HepG2 (cell line): ENCODE measurements around the gene OR2T27. TPM values are rescaled to one million over a fixed set of nuclear protein-coding genes. Genes with fewer than 3 reads are reported as not detected.

Experiments
- ATAC-seq: fragments of 200-7000 bp; cut with Tn5 transposase; 3 replicates; pipeline ENCODE4 v1.9.1; 2020; ENCODE audit warnings: mild to moderate bottlenecking, moderate library complexity
- BruUV-seq: library from RNA; stranded (reverse); fragments of 400-500 nt; replicated peaks from 2 replicates; lab custom pipeline; 2021; lab: Mats Ljungman, UMichigan
- CTCF ChIA-PET: fragments of 300-600 bp; formaldehyde crosslinking; extraction: SDS; loops from one replicate; lab custom pipeline; 2021; ENCODE audit warnings: low total read pairs, inconsistent platforms, low intra/inter-chr PET ratio; lab: Yijun Ruan, JAX
- POLR2A ChIA-PET: fragments of 350-600 bp; sonication (Branson Sonifier 250); formaldehyde crosslinking; loops from one replicate; lab custom pipeline; 2020; ENCODE audit warnings: antibody characterized with exemption, inconsistent platforms; lab: Yijun Ruan, JAX
- DNase-seq: peaks from one replicate; pipeline ENCODE4 v3.0.0-alpha.2; 2015; ENCODE audit warnings: low spot score
- FAIRE-seq: peaks from 3 replicates; lab custom pipeline; 2011; peaks lifted over from hg19 to GRCh38; lab: Jason Lieb, UNC
- H2AFZ ChIP-seq: one replicate; pipeline ENCODE4 v1.6.1; 2011; ENCODE audit warnings: low read length, inconsistent platforms
- H3K27ac ChIP-seq: fragments of 300-600 bp; 3 replicates; pipeline ENCODE4 v1.8.0; 2011; ENCODE audit warnings: mixed run types, mild to moderate bottlenecking, mixed read lengths, low read length, inconsistent platforms; ENCODE audit not compliant: insufficient read depth; ENCODE audit errors: extremely low read length
- H3K27me3 ChIP-seq, 2 experiments: fragments of 200-600 bp in 1 of 2; 2 replicates in 1 of 2; 3 replicates in 1 of 2; pipeline versions ENCODE4 v1.6.0 to v1.8.0; 2011; ENCODE audit warnings: low read length in 2 of 2, mild to moderate bottlenecking in 2 of 2, moderate library complexity in 2 of 2, inconsistent platforms in 1 of 2; ENCODE audit not compliant: insufficient read depth in 2 of 2, control insufficient read depth in 1 of 2
- H3K36me3 ChIP-seq, 2 experiments: fragments of 200-600 bp in 1 of 2; replicated peaks in 1 of 2; 2 replicates in 1 of 2; 3 replicates in 1 of 2; pipeline versions ENCODE4 v1.5.1 to v1.8.0; 2011; ENCODE audit warnings: low read length in 2 of 2, inconsistent platforms in 1 of 2; ENCODE audit not compliant: insufficient read depth in 2 of 2, control insufficient read depth in 1 of 2
- H3K4me1 ChIP-seq: 2 replicates; pipeline ENCODE4 v1.5.1; 2012; ENCODE audit warnings: low read length, inconsistent platforms; ENCODE audit not compliant: insufficient read depth
- H3K4me2 ChIP-seq: 2 replicates; pipeline ENCODE4 v1.6.0; 2011; ENCODE audit warnings: low read depth, low read length, inconsistent platforms
- H3K4me3 ChIP-seq, 3 experiments: fragments of 200-600 bp in 1 of 3; sonication (generic), shearing (Covaris generic) in 1 of 3; replicated peaks in 1 of 3; 2 replicates each; pipeline ENCODE4 v1.5.1; 2011 to 2016; ENCODE audit warnings: low read length in 3 of 3, inconsistent platforms in 2 of 3, low read depth in 2 of 3, mild to moderate bottlenecking in 2 of 3, control low read depth in 1 of 3, mixed read lengths in 1 of 3; ENCODE audit not compliant: insufficient read depth in 1 of 3
- H3K79me2 ChIP-seq: one replicate; pipeline ENCODE4 v1.6.1; 2011; ENCODE audit warnings: low read length, inconsistent platforms; ENCODE audit not compliant: insufficient read depth
- H3K9ac ChIP-seq: 2 replicates; pipeline ENCODE4 v1.6.0; 2011; ENCODE audit warnings: mild to moderate bottlenecking, low read depth, low read length, inconsistent platforms; ENCODE audit not compliant: insufficient read depth
- H3K9me3 ChIP-seq: 2 replicates; pipeline ENCODE4 v1.5.1; 2012; ENCODE audit warnings: mild to moderate bottlenecking, low read length
- H4K20me1 ChIP-seq: 2 replicates; pipeline ENCODE4 v1.6.0; 2011; ENCODE audit warnings: inconsistent platforms, mild to moderate bottlenecking, low read length, moderate library complexity; ENCODE audit not compliant: insufficient read depth
- ERF ChIP-seq: IDR thresholded peaks from 2 replicates; pipeline ENCODE4 v1.6.1; 2018; ENCODE audit warnings: missing biosample characterization, missing genetic modification reagents
- HNF4A ChIP-seq: sonication (generic); formaldehyde crosslinking; IDR thresholded peaks from 2 replicates; pipeline ENCODE4 v1.4.0; 2020; ENCODE audit warnings: missing genetic modification reagents
- MAFF ChIP-seq: IDR thresholded peaks from 2 replicates; pipeline ENCODE4 v1.6.1; 2011; ENCODE audit warnings: low read depth, low read length, improper control_type of control experiment
- MAFK ChIP-seq, 2 experiments: IDR thresholded peaks in 1 of 2; conservative IDR thresholded peaks in 1 of 2; 2 replicates each; pipeline ENCODE4 v1.6.1; 2011; ENCODE audit warnings: improper control_type of control experiment in 2 of 2, low read length in 2 of 2
- SAP130 ChIP-seq: IDR thresholded peaks from 2 replicates; pipeline ENCODE4 v1.6.1; 2016; ENCODE audit warnings: low read depth
- ZHX1 ChIP-seq: sonication (generic); formaldehyde crosslinking; IDR thresholded peaks from 2 replicates; pipeline ENCODE4 v1.8.1; 2022; ENCODE audit warnings: low read depth, mild to moderate bottlenecking, missing genetic modification reagents
- ZNF260 ChIP-seq: sonication (generic); formaldehyde crosslinking; IDR thresholded peaks from 2 replicates; pipeline ENCODE4 v1.4.0; 2020; ENCODE audit warnings: missing genetic modification reagents, low read depth, mild to moderate bottlenecking, borderline replicate concordance
- ZNF367 ChIP-seq: sonication (generic); formaldehyde crosslinking; IDR thresholded peaks from 2 replicates; pipeline ENCODE4 v1.4.0; 2020; ENCODE audit warnings: missing genetic modification reagents, borderline replicate concordance
- ZNF597 ChIP-seq: sonication (generic); formaldehyde crosslinking; IDR thresholded peaks from 2 replicates; pipeline ENCODE4 v1.5.0; 2020; ENCODE audit warnings: missing genetic modification reagents
- WGBS: methylation state at CpG from one replicate; pipeline ENCODE4 v1.1.6; 2017; ENCODE audit warnings: low lambda C conversion rate; 5-methylcytosine and 5-hydroxymethylcytosine counted together
- in situ Hi-C: cut with HindIII; loops from 2 replicates; pipeline ENCODE4 v1.10.0; 2017; ENCODE audit warnings: low pct_unique_long_range_greater_than_20kb; ENCODE audit not compliant: extremely low pct_ligation_motif_present
- intact Hi-C: fragments of 100-400 bp; cut with micrococcal nuclease; formaldehyde crosslinking; loops from one replicate; pipeline ENCODE4 v1.10.0; 2022; ENCODE audit not compliant: unreplicated experiment
- polyA plus RNA-seq, 8 experiments: library from polyadenylated mRNA; depleted of rRNA in 3 of 8; stranded (reverse) in 7 of 8; unstranded in 1 of 8; fragments of >200 nt; fragmentation: Illumina TruSeq in 4 of 8; extraction: Trizol in 4 of 8; gene quantifications; 2 replicates each; pipeline versions ENCODE4 v1.2.1 to v1.2.3, GENCODE V29; 2011 to 2016; ENCODE audit warnings: low read depth in 4 of 8, missing spikeins in 1 of 8, mixed read lengths in 1 of 8; ENCODE audit not compliant: insufficient read depth in 1 of 8
- total RNA-seq, 5 experiments: library from RNA; depleted of rRNA; stranded (reverse); fragments of >200 nt; fragmentation: Illumina TruSeq; extraction: Trizol; gene quantifications; 2 replicates each; pipeline ENCODE4 v1.2.3, GENCODE V29; 2016; ENCODE audit warnings: low read depth in 1 of 5
- TF ChIP-seq, protein P1 (sequence below): sonication (generic); formaldehyde crosslinking; IDR thresholded peaks from 2 replicates; pipeline ENCODE4 v1.4.0; 2020; ENCODE audit warnings: missing genetic modification reagents
- TF ChIP-seq, protein P2 (sequence below): sonication (generic); formaldehyde crosslinking; IDR thresholded peaks from 2 replicates; pipeline ENCODE4 v1.5.0; 2020; ENCODE audit warnings: mild to moderate bottlenecking, missing genetic modification reagents, moderate library complexity

OR2T27 gene
- total and polyA plus RNA-seq, 2 of the 13 experiments (the other 11 are each of a cell fraction or from before 2014, with no cell fraction given) = not detected

GRCh38 chr1:248699099-248699498 lies 43.8 kb upstream of the OR2T27 start:
- Histone ChIP-seq H3K4me3 (no peak overlapping the region), H3K9ac (no peak overlapping the region), H2AFZ (no peak overlapping the region), H4K20me1 (no peaks in the 10 kb centered on the region), H3K27ac (no peak overlapping the region), H3K79me2 (no peaks in the 10 kb centered on the region), H3K4me2 (no peak overlapping the region), H3K4me1 (no peaks in the 10 kb centered on the region), H3K9me3 (no peaks in the 10 kb centered on the region), H3K36me3 (no peaks in the 10 kb centered on the region), H3K27me3 (no peaks in the 10 kb centered on the region)
- no TSS peak for BruUV-seq
- intact Hi-C loops = loop anchor here (5.0 kb wide), 1 partner anchor 93 kb away; no protein-coding TSS in a partner anchor
- ATAC-seq (no peak), FAIRE-seq (no peak), DNase-seq (no peak)
- 4% methylated on average over 1 of the region's 1 CpG for WGBS
- in situ Hi-C loops = loop anchor here (10.0 kb wide), 1 partner anchor 74 kb away; no protein-coding TSS in a partner anchor
- ChIA-PET POLR2A (no interaction called here), CTCF (interaction anchor here (4.3 kb wide), 1 partner anchor 107 kb away, joined by 40 read pairs; no protein-coding TSS in a partner anchor)
- TF ChIP-seq ZNF260 (CRISPR knock-in tag) (no peak), MAFF (peak; percentile 74), SAP130 (CRISPR knock-in tag) (no peak), MAFK (conservative IDR thresholded peaks at IDR 0.05 in 1 of 2, IDR thresholded peaks at IDR 0.05 in 1 of 2; ENCODE audit: low read length in 2 of 2) (peak; percentile 78 to 83)
- TF ChIP-seq, all 625 proteins: peak for 2

GRCh38 chr1:248697907-248698306 lies 42.6 kb upstream of the OR2T27 start:
- ATAC-seq (no peak), DNase-seq (no peak), FAIRE-seq (no peak)
- no TSS peak for BruUV-seq
- H3K9ac ChIP-seq = no peak overlapping the region
- H4K20me1 ChIP-seq = no peaks in the 10 kb centered on the region
- no peak overlapping the region for H3K4me3 ChIP-seq
- H3K79me2 ChIP-seq = no peaks in the 10 kb centered on the region
- intact Hi-C loops (loop anchor here (5.0 kb wide), 1 partner anchor 94 kb away; no protein-coding TSS in a partner anchor), in situ Hi-C loops (loop anchor here (10.0 kb wide), 1 partner anchor 73 kb away; no protein-coding TSS in a partner anchor)
- H3K4me2 ChIP-seq = no peak overlapping the region
- H2AFZ ChIP-seq = no peak overlapping the region
- no peak overlapping the region for H3K27ac ChIP-seq
- no peaks in the 10 kb centered on the region for H3K4me1 ChIP-seq
- no peaks in the 10 kb centered on the region for H3K27me3 ChIP-seq
- WGBS = 39% methylated on average over 6 of the region's 6 CpGs
- no peaks in the 10 kb centered on the region for H3K36me3 ChIP-seq
- ChIA-PET POLR2A (no interaction called here), CTCF (interaction anchor here (4.3 kb wide), 1 partner anchor 108 kb away, joined by 40 read pairs; no protein-coding TSS in a partner anchor)
- no peaks in the 10 kb centered on the region for H3K9me3 ChIP-seq
- TF ChIP-seq ERF (CRISPR knock-in tag) (no peak), ZNF367 (no peak), ZHX1 (CRISPR knock-in tag) (no peak), HNF4A (CRISPR knock-in tag) (no peak), ZNF597 (CRISPR knock-in tag) (no peak)
- TF ChIP-seq, protein P1, sequence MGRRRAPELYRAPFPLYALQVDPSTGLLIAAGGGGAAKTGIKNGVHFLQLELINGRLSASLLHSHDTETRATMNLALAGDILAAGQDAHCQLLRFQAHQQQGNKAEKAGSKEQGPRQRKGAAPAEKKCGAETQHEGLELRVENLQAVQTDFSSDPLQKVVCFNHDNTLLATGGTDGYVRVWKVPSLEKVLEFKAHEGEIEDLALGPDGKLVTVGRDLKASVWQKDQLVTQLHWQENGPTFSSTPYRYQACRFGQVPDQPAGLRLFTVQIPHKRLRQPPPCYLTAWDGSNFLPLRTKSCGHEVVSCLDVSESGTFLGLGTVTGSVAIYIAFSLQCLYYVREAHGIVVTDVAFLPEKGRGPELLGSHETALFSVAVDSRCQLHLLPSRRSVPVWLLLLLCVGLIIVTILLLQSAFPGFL = no peak
- TF ChIP-seq, protein P2, sequence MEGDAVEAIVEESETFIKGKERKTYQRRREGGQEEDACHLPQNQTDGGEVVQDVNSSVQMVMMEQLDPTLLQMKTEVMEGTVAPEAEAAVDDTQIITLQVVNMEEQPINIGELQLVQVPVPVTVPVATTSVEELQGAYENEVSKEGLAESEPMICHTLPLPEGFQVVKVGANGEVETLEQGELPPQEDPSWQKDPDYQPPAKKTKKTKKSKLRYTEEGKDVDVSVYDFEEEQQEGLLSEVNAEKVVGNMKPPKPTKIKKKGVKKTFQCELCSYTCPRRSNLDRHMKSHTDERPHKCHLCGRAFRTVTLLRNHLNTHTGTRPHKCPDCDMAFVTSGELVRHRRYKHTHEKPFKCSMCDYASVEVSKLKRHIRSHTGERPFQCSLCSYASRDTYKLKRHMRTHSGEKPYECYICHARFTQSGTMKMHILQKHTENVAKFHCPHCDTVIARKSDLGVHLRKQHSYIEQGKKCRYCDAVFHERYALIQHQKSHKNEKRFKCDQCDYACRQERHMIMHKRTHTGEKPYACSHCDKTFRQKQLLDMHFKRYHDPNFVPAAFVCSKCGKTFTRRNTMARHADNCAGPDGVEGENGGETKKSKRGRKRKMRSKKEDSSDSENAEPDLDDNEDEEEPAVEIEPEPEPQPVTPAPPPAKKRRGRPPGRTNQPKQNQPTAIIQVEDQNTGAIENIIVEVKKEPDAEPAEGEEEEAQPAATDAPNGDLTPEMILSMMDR (CRISPR knock-in tag) = peak; percentile 22; the same call in 1 of the 2 replicates
